ENCODE measurements around the gene S1PR2. TPM values are rescaled to one million over a fixed set of nuclear protein-coding genes. Genes with fewer than 3 reads are reported as not detected.

Gene S1PR2
- total RNA-seq, 1 donor from 2014 or later, result 8.4 TPM

DNA sequence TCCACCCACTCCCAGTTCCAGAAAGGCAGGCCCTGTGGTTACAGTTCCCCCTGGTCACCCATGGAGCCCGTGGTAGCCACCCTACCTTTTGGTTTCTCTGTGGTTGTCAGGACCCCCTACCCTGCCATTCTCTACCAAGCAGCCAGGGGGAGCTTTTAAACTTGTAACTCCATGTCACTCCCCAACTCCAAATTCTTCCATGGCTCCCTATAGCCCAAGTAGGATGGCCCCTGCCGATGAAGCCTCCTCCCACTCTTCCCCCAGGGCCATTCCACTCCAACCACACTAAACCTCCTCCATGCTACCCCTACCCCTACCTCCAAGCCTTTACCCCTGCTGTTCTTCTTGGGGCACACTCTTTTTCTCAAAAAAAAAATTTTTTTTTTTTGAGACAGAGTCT, 2.2 kb downstream of the S1PR2 start:
- DNase-seq (ENCODE audit: missing footprints) (no peak), ATAC-seq (no peak)
- intact Hi-C loops (cut with DNase I), result loop anchor here (1.0 kb wide), 1 partner anchor 21 kb away; no protein-coding TSS in a partner anchor

DNA sequence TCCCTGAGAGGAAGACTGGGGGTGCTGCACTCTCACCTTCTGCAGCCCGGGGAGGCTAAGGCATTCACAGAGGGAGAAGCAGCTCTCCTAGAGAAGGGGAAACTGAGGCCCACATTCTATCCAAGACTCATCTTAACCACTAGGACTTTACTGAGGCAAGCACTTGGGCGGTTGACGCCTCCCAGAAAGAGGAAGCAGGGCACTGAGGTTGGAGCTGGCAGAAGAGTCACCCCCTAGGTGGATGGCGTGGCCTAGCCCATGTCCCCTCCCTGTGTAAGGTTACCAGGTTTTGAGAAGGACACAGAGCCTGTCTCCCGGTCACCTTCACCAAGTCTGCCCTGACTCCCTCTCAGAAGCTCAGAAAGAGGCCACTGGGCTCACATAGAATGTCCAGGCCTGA, 2.7 kb downstream of the S1PR2 start:
- ATAC-seq, result no peak
- intact Hi-C loops (cut with DNase I), result loop anchor here (1.0 kb wide), 1 partner anchor 22 kb away; no protein-coding TSS in a partner anchor
- peak; percentile 14 for DNase-seq (ENCODE audit: missing footprints)

DNA sequence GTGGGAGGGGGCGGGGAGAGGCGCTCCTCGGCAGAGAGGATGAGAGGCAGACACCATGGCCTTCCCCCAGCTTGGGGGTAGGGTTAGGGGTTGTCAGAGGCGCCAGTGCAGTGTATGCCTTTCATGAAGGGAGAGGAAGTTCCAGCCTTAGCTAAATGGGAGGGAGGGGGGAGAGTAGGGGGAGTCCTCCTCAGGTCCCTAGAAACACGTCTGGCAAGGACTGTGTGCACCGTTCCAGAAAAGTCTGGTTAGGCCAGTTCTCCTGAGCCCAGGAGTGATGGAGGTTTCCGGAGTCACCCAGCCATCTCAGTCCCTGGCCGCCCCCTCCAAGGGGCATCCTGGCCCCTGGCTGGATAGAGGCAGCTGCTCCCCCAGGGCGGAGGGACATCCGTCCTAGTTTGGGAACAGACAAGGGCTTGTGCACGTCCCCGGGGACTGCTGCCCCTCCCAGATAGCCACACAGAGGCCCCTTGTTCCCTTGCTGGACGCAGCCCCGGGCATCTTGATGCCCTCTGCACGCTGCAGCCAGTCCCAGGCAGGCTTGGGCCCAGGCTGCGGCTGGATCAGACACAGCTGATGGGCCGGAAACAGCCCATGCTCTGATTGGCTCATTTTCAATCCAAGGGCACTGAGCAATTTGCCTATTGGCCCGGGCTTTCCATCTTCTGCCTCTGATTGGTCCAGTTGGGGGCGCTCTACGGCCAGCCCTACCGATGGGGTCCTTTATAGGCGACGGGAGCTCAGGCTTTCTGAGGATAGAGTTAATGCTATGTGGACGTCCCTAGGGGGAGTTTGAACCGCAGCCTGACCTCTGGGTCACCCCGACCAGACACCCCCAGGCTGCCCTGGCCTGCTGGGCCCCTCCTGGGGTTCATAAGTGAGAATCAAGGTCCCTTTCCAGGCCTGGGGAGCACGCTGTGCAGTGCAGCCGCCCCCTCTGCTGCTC, 3.8 kb downstream of the S1PR2 start:
- DNase-seq (ENCODE audit: missing footprints), result peak; percentile 83
- peak; percentile 23 for ATAC-seq
- intact Hi-C loops (cut with DNase I), result no loop called here

DNA sequence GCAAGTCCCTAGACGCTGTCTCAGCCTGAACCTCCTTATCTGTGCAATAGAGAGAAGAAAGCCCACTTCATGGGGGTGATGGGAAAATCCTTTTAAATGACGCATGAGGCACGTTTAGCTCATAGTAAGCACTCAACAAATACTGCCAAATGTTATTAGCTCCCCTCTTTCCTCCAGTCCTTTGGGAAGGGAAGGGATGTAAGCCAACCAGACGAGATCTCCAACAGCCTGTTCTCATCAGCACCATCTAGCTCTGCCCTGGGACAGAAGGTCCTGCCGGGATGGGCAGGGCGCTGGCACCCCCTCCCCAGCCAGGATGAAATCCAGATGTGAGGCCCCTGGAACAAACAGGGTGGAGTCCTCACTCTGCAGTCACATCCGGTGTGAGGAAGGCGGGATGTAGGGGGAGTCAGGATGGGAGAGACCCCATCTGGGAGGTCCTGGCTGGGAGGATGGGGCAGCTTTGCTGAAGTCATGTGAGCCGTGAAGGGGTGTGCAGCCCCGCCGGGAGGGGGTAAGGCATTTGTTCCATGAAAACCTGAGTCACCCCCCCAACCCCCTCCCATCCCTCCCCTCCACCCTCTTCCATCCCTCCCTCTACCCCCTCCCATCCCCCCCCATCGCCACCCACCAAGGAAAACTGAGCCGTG, 4.6 kb downstream of the S1PR2 start:
- intact Hi-C loops (cut with DNase I), result no loop called here
- DNase-seq (ENCODE audit: missing footprints) (peak; percentile 90), ATAC-seq (peak; percentile 80)

DNA sequence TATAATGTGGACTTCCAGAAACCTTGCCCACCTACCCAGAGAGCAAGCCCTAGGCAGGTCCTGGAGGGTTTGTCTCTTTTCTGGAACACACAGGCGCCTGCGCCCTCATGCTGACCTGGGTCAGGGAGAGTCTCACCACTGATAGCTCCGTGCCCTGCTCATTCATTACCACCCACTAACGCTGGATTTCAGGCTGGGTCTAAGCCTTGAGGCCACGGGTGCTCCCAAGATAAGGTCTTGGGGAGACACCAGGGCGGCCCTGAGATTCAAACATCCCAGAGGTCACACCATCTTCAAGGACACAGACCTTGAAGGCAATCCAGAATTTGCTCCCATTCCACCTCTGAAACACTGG, 5.1 kb downstream of the S1PR2 start:
- intact Hi-C loops (cut with DNase I), result no loop called here
- peak; percentile 18 for ATAC-seq

DNA sequence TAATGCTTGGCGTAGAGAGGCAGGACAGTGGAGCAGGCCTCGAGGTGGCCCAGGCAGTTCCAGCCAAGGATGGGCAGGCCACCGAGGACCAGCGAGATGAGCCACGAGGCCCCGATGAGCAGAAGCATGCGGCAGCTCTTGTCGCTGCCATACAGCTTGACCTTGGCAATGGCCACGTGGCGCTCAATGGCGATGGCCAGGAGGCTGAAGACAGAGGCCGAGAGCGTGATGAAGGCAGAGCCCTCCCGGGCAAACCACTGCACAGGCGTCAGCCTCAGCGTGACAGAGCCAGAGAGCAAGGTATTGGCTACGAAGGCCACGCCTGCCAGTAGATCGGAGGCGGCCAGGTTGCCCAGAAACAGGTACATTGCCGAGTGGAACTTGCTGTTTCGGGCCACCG, 6.8 kb downstream of the S1PR2 start:
- ATAC-seq (no peak), DNase-seq (ENCODE audit: missing footprints) (no peak)
- intact Hi-C loops (cut with DNase I), result no loop called here

More for the DNA sequence above, 5.1 kb downstream of the S1PR2 start:
- DNase-seq (ENCODE audit: missing footprints), result no peak

DNA sequence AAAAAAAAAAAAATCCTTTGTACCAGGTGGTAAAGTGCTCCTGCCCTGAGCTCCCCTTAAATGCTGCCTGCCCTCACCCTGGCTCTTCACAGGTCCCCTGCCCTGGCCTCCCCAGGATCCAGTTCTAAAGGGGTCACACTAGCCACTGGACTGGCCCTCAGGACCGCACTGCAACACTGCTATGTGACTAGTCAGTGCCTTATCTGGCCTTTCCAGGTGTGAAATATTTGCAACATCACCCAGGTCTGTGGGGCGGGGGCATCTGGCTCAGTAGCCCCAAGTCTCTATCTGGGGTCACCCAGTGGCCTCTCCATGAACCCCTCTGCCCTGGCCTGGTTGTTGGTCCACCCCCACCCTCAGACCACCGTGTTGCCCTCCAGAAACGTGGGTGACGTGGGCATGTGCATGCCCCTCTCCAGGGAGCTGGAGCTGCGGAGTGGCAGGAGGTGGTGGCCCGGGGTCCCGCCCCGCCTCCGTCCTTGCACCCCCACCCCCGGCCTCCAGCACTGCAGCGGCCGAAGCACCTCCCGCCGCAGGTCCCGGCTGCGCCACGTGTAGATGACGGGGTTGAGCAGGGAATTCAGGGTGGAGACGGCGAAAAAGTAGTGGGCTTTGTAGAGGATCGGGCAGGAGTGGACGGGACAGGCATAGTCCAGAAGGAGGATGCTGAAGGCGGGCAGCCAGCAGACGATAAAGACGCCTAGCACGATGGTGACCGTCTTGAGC, 7.5 kb downstream of the S1PR2 start:
- intact Hi-C loops (cut with DNase I), result no loop called here
- DNase-seq (ENCODE audit: missing footprints) (peak; percentile 25), ATAC-seq (no peak)

DNA sequence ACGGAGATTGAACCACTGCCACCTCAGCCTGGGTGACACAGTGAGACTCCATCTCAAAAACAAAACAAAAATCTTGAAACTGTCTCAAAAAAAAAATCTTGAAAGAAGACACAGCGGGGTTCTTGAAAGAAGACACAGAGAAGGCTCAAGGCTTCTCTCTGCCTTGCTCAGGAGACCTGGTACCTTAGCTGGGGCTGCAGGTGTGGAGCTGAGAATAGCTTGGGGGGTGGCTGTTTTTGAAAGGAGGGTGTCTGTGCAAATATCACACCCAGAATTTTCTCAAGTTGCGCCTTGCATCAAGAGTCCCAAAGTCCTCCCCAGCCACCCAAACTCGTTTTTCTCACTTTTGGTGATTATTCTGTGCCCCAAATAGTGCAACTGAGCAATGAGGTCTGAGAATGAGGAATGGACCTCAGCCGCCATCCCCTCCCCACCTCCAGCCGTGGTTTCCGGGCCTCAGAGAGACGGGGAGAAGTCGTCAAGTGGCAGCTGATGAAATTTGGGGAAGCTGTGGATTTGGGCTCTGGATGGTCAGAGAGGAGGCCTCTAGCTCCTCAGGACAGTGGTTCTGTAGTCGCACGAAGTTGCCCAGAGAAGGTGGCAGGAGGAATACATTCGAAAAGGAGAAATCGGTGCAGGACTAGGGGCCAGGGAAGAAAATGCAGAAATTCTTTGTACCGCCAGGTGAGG, 8.8 kb downstream of the S1PR2 start:
- intact Hi-C loops (cut with DNase I), result no loop called here
- DNase-seq (ENCODE audit: missing footprints) (peak; percentile 64), ATAC-seq (no peak)

DNA sequence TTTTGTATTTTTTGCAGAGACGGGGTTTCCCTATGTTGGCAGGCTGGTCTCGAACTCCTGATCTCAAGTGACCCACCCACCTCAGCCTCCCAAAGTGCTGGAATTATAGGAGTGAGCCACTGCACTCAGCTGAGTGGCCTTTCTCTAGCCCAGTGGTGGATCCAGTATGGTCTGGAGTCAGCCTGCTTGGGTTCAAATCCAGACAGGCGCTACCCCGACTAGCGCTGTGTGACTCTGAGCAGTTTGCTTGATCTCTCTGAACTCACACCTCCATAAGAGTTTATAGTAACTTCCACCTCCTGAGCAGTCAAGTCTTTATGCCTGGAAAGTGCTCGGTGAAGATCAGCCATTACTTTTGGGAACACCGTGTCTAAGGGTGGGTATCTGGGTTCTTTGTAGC, 10.4 kb downstream of the S1PR2 start:
- intact Hi-C loops (cut with DNase I), result no loop called here
- no peak for ATAC-seq

DNA sequence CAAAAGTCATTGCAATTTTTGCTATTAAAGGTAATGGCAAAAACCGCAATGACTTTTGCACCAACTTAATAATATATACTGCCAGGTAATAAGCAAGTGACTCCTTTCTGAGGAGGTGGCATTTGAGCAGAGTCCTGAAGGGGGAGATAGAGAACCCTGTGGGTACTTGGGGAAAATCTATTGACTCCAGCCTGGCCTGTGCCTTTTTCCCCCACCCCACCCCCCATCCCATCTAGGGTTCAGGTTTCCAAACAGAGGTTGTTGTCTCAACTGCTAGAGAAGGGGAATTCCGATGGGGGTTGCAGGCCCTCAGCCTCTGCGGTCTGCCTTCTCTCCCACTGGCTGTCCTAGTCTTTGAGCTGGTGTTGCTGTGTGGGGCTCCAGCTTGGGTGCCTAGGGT, 11.5 kb downstream of the S1PR2 start:
- DNase-seq (ENCODE audit: missing footprints) (no peak), ATAC-seq (no peak)
- intact Hi-C loops (cut with DNase I), result no loop called here

More for the DNA sequence above, 10.4 kb downstream of the S1PR2 start:
- peak; percentile 23 for DNase-seq (ENCODE audit: missing footprints)

DNA sequence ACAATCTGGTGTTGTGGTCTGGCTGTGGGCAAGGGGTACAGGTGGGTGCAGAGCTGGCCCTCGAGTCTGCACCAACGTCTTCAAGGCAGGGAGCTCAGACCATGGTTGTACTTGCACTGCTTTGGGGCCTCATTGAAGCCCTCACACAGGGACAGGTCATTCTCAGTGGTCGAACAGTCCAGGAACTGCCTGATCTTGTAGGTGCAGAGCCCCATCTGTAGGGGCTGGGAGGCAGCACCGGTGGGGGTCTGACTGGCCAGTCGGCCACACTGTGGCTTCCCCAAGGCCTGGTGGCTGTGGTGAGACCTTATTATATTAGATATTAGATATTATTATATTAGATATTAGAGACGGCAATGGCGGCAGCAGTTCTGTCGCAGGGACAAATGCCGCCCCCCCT, 14.0 kb downstream of the S1PR2 start:
- ATAC-seq (no peak), DNase-seq (ENCODE audit: missing footprints) (no peak)
- intact Hi-C loops (cut with DNase I), result no loop called here

DNA sequence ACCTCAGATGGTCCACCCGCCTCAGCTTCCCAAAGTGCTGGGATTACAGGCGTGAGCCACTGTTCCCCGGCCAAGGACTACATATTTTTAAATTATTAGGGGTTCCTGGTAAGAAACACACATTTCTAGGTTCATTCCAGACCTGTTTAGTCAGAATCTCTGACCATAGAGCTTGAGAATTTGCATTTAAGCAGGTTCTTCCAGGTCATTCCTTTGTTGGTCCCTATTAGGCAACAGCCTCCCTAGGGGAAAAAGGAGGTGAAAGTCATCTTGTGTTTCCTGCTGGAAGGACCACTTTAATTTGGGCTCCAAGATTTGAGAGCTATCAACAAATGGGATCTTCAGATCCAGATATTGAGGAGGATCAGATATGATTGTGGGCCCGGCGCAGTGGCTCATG, 16.3 kb downstream of the S1PR2 start:
- ATAC-seq (no peak), DNase-seq (ENCODE audit: missing footprints) (no peak)
- intact Hi-C loops (cut with DNase I), result no loop called here

DNA sequence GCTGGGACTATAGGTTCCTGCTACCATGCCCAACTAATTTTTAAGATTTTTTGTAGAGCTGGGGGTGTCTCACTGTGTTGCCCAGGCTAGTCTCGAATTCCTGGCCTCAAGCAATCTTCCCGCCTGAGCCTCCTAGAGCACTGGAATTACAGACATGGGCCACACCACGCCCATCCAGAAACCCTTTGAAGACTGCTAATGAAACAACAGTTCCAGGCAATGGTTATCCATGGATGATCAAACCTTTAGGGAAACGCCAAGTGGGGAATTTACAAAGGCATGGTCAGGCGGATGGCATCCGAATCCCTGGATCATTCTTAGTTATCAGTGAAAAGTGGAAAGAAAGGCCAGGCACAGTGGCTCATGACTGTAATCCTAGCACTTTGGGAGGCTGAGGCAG, 19.4 kb downstream of the S1PR2 start:
- intact Hi-C loops (cut with DNase I), result no loop called here
- no peak for ATAC-seq
- DNase-seq (ENCODE audit: missing footprints), result no peak

DNA sequence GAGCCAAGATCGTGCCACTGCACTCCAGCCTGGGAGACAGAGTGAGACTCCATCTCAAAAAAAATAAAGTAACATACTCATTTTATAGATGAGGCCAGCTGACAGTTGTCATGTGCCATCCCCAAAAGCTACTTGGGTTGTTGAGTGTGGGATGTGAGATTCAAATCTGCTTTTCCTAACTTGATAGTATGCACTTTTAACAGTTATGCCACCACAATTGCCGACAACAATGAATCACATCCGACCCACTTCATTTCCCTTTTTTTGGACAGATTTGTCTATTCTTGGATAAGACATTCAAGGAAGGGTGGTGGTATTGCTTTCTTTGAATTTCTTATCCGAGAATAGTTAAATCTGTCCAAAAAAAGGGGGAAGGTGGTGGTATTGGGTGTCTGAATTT, 20.1 kb downstream of the S1PR2 start:
- intact Hi-C loops (cut with DNase I), result no loop called here
- DNase-seq (ENCODE audit: missing footprints), result no peak
- ATAC-seq, result no peak

DNA sequence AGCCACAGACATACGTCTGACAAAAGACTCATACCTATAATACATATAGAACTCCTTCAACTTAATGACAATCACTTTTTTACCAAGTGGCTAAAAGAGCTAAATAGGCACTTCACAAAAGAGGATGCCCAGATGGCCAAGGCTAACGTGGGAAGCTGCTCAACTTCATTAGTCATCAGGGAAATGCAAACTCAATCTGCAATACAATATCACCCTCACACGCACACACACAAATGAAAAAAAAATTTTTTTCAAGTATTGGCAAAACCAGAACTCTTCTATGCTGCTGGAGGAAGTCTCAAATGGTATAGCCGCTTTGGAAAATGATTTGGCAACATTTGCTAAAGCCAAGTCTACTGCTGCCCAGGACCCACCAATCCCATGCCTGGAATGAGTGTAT, 21.8 kb downstream of the S1PR2 start:
- no peak for ATAC-seq
- DNase-seq (ENCODE audit: missing footprints), result no peak
- intact Hi-C loops (cut with DNase I), result no loop called here

DNA sequence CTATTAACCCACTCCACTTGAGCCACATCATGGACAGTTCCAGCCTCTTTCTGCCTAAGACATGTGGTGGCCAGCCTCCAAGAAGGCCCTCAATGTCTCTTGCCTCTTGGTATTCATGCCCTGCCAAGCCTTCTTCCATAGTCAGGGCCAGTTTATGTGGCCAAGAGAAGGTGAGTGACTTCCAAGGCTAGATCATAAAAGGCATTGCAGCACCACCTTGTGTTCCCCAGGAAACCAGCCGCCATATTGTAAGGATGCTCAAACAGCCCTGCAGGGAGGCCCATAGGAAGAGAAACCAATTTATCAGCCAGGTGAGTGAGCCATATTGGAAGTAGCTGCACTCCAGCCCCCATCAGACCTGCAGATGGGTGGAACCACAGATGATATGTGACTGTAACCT, 24.1 kb downstream of the S1PR2 start:
- peak; percentile 26 for DNase-seq (ENCODE audit: missing footprints)
- intact Hi-C loops (cut with DNase I), result no loop called here
- no peak for ATAC-seq

DNA sequence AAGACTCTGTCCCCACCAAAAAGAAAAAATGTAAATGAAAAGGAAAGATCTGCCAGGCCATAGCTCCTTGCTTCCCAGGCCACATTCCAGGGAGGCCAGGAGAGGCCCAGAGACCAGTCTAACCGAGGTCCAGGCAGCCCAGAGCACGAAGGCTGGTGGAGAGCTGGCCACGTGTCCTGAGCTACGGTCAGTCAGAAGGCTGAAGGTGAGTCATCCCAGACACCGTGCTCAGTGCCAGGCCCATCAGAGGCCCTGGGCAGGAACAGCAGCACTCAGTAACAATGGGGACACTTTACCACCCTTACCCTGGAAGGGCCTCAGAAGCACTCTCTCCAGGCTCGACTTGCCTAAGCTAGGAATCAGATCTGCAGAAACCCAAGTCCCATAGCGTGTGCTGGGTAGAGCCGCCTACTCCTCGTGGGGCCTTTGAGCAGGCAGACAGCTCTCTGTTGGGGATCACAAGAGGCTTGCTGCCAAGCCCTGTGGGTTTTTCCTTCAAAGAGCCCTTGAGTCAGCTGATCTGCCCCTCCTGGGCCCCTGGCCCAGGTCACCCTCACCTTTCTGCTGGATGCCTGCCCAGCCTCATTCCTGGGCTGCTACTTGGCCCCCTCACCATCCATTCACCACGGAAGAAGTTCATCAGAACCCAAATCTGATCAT, 24.8 kb downstream of the S1PR2 start:
- ATAC-seq (no peak), DNase-seq (ENCODE audit: missing footprints) (no peak)
- intact Hi-C loops (cut with DNase I), result no loop called here

DNA sequence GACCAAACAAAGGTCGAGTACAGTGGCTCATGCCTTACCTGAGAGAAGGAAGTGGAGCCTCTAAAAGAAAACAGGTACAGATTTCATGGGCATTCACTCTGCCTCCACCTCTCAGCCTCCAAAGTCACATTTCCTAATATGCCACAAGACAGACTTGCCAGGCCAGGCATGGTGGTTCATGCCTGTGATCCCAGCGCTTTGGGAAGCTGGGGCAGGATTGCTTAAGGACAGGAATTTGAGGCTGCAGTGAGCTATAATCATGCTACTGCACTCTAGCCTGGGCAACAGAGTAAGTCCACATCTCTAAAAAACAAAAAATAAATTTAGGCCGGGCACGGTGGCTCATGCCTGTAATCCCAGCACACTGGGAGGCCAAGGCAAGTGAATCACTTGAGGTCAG, 25.5 kb downstream of the S1PR2 start:
- no peak for DNase-seq (ENCODE audit: missing footprints)
- ATAC-seq, result no peak
- intact Hi-C loops (cut with DNase I), result no loop called here

DNA sequence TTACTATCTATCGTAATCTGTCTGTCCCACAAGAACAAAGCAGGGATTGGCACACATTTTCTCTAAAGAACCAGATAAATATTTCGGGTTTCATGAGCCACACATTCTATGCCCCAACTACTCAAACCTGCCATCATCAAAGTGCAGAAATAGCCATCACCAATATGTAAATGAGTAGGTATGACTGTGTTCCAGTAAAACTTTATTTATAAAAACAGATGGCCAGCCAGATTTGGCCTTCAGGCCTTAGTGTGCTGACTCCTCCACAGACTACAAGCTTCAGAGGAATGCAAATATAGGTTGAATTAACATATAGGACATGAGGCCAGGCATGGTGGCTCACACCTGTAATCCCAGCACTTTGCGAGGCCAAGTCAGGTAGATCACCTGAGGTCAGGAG, 27.4 kb downstream of the S1PR2 start:
- DNase-seq (ENCODE audit: missing footprints) (no peak), ATAC-seq (no peak)
- intact Hi-C loops (cut with DNase I), result no loop called here

Measured in Right ventricle myocardium inferior (tissue), 1 donor.